ENCODE results near the gene NPAT.
"Not testable (repeated sequence)": the region's sequence is repeated elsewhere in the genome, so short reads cannot be mapped to it uniquely, and the experiment has no call there.

The NPAT gene

DNA sequence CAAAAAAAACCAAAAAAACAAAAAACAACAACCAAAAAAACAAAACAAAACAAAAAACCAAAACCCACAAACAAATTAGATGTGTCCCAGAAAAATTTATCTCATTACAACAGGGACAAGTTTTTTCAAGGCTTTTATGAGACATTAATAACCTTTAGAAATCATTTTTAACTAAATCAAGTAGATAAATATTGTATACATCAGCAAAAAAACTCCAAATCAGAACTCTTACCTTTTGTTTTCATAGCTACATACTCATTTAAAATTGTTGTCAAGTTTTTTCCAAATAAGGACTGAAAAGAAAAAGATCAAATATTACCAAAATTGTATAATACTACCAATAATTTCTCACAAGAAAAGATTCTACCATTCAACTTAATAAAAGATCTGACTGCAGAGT lies 28.7 kb downstream of the NPAT start:
- H3K9me3 Mint-ChIP-seq = no peaks in the 10 kb centered on the region
- ATAC-seq (replicated peaks; ENCODE audit: extremely low read depth, poor library complexity, severe bottlenecking) = no peak
- no peaks in the 10 kb centered on the region for H3K27me3 Mint-ChIP-seq
- no peak overlapping the region for H3K27ac Mint-ChIP-seq (ENCODE audit: low read depth)
- no peak overlapping the region for H3K4me3 Mint-ChIP-seq
- peaks cover 12% of the 10 kb centered on the region for H3K4me1 Mint-ChIP-seq
- H3K36me3 Mint-ChIP-seq (ENCODE audit: insufficient read depth) = peaks cover 54% of the 10 kb centered on the region
- DNase-seq (ENCODE audit: low spot score in 2 of 2) = no peak

DNA sequence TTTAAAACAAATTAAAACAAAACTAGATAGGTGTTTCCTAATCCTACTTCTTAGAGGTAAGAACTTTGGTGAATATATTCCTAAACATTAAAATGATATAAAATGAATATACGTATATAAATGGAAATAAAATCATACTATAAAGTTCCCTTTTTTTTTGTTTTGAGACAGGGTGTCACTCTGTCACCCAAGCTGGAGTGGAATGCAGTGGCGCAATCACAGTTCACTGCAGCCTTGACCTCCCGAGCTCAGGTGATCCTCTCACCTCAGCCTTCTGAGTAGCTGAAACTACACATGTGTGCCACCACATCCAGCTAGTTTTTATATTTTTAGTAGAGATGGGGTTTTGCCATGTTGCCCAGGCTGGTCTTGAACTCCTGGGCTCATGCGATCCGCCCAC lies 44.9 kb downstream of the NPAT start:
- H3K4me1 Mint-ChIP-seq = peaks cover 11% of the 10 kb centered on the region
- no peaks in the 10 kb centered on the region for H3K9me3 Mint-ChIP-seq
- ATAC-seq (replicated peaks; ENCODE audit: extremely low read depth, poor library complexity, severe bottlenecking) (no peak), DNase-seq (ENCODE audit: low spot score in 2 of 2) (no peak)
- peaks cover 72% of the 10 kb centered on the region for H3K36me3 Mint-ChIP-seq (ENCODE audit: insufficient read depth)
- H3K4me3 Mint-ChIP-seq = no peak overlapping the region
- no peak overlapping the region for H3K27ac Mint-ChIP-seq (ENCODE audit: low read depth)
- no peaks in the 10 kb centered on the region for H3K27me3 Mint-ChIP-seq

DNA sequence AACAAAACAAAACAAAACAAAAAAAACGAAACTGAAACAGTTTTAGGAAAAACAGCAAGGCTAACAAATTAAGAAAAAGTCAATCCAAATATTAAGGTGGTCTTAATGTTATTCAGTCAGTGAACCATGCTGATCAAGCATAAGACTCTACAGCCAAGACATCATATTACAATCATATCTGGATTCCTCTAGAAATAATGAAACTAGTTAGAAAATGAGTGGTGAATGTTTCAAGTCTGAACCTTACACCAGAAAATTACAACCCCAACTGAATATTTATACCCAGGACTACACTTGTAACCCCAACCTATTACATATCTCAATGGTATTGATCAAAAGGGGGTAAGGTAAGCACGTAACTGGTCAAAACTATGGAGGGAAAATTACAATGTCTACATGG lies 52.3 kb downstream of the NPAT start:
- H3K4me1 Mint-ChIP-seq = peaks cover 23% of the 10 kb centered on the region
- ATAC-seq (replicated peaks; ENCODE audit: extremely low read depth, poor library complexity, severe bottlenecking) (no peak), DNase-seq (ENCODE audit: low spot score in 2 of 2) (no peak)
- peak overlapping the region; percentile 55 for H3K4me3 Mint-ChIP-seq
- peak overlapping the region; percentile 90 for H3K27ac Mint-ChIP-seq (ENCODE audit: low read depth)
- H3K9me3 Mint-ChIP-seq = no peaks in the 10 kb centered on the region
- H3K36me3 Mint-ChIP-seq (ENCODE audit: insufficient read depth) = peaks cover 70% of the 10 kb centered on the region
- H3K27me3 Mint-ChIP-seq = no peaks in the 10 kb centered on the region

DNA sequence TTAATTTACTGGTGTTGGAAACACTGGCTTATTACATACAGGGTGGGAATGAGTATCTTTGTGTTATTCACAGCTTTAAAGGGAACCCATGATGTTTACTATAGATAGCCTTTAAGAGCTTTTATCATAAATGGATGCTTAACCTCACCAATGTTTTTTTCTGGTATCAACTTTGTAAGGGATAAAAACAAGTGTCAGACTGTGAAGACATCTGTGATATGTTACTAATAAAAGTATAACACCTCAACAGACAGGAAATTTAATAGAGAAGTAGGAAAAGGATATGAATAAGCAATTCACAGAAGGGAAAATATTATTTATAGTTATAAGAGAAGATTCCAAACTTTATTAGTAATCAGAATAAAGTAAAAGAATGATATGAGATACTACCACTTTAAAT lies 54.8 kb downstream of the NPAT start:
- peaks cover 52% of the 10 kb centered on the region for H3K36me3 Mint-ChIP-seq (ENCODE audit: insufficient read depth)
- peaks cover 22% of the 10 kb centered on the region for H3K4me1 Mint-ChIP-seq
- ATAC-seq (replicated peaks; ENCODE audit: extremely low read depth, poor library complexity, severe bottlenecking) (no peak), DNase-seq (ENCODE audit: low spot score in 2 of 2) (no peak)
- H3K4me3 Mint-ChIP-seq = no peak overlapping the region
- no peaks in the 10 kb centered on the region for H3K27me3 Mint-ChIP-seq
- no peaks in the 10 kb centered on the region for H3K9me3 Mint-ChIP-seq
- peak overlapping the region; percentile 75 for H3K27ac Mint-ChIP-seq (ENCODE audit: low read depth)

DNA sequence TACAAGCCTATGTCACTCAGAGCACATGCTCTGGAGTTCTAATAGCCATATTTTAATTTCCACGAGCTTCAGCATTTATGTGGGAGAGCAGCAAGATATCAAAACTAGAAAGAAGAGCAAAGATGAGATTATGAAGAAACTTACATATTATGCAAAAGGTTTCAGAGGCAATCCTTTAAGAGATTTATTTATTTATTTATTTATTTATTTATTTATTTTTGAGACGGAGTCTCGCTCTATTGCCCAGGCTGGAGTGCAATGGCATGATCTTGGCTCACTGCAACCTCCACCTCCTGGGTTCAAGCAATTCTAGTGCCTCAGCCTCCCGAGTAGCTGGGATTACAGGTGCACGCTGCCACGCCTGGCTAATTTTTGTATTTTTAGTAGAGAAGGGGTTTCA lies 59.6 kb downstream of the NPAT start:
- H3K27me3 Mint-ChIP-seq; H3K4me3 Mint-ChIP-seq; H3K27ac Mint-ChIP-seq (ENCODE audit: low read depth); H3K4me1 Mint-ChIP-seq; H3K9me3 Mint-ChIP-seq; DNase-seq (ENCODE audit: low spot score in 2 of 2); ATAC-seq (replicated peaks; ENCODE audit: extremely low read depth, poor library complexity, severe bottlenecking): not testable (repeated sequence)
- peaks cover 31% of the 10 kb centered on the region for H3K36me3 Mint-ChIP-seq (ENCODE audit: insufficient read depth)

DNA sequence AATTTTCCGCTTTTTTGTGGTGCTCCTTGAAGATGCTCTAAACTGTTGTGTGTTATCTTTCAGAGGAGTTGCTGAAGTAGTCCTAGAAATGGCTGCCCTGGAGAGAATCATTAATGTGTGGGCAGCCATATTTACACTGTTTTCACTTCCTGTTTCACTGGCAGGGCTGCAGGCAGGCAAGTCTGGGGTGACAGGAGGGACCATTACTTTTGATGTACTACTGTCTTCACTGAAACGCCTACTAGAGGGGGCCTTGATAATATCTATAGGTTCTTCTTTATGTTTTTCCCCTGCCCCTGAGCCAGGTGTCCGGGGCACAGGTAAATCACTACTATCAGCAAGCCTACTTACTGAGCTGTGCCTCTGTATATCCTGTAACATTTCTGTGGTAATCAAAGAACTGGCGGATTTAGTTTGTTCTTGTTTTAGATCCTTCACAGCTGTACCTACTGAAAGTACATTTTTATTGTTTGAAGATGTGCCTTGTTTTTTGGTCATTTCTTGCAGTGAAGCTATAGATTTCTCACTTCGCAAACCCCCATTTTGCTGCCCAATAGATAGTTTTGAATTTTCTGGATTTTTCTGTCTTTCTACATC lies 61.4 kb downstream of the NPAT start:
- Mint-ChIP-seq H3K27me3 (no peaks in the 10 kb centered on the region), H3K4me3 (no peak overlapping the region), H3K9me3 (no peaks in the 10 kb centered on the region), H3K4me1 (no peaks in the 10 kb centered on the region), H3K36me3 (ENCODE audit: insufficient read depth) (peaks cover 24% of the 10 kb centered on the region), H3K27ac (ENCODE audit: low read depth) (peak overlapping the region; percentile 27)
- DNase-seq (ENCODE audit: low spot score in 2 of 2) = no peak
- ATAC-seq (replicated peaks; ENCODE audit: extremely low read depth, poor library complexity, severe bottlenecking) = no peak

DNA sequence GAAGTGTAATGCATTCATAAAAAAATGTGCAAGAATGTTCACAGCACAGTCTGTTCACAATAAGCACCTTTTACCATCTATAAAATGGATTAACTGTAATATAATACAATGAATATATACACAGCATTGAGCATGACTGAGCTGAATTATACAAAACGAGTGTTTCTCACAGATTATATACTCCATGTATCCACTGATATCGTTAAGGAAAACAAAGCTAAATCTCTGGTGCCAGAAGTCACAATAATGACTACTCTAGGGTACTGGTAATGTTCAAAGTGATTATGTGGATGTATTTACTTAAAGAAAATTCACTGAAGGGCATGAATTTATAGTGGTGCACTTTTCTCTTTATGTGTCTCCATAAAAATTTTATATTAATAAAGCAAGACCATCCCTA lies 67.8 kb downstream of the NPAT start:
- H3K4me1 Mint-ChIP-seq = peaks cover 5% of the 10 kb centered on the region

DNA sequence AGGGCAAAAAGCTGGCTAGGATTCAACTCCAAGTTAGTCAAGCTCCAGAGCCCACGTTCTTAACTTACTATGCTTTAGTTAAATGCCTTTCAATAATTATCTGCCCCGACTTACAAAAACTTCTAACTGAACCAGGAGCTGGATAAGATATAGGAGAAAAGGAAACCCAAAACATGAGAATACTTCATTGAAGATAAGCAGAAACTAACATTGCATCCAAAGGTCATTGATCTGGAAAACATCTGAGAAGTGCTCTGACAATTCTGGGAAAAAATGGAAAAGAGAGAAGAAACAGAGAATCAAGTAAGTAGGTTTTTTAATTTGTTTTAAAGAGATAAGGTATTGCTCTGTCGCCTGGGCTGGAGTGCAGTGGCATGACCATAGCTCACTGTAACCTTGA lies 73.9 kb downstream of the NPAT start:
- ATAC-seq (replicated peaks; ENCODE audit: extremely low read depth, poor library complexity, severe bottlenecking) = no peak
- Mint-ChIP-seq H3K27ac (ENCODE audit: low read depth) (no peak overlapping the region), H3K36me3 (ENCODE audit: insufficient read depth) (peaks cover 69% of the 10 kb centered on the region), H3K4me1 (peaks cover 12% of the 10 kb centered on the region), H3K27me3 (no peaks in the 10 kb centered on the region), H3K9me3 (no peaks in the 10 kb centered on the region), H3K4me3 (no peak overlapping the region)
- DNase-seq (ENCODE audit: low spot score in 2 of 2) = no peak

More for the DNA sequence above, 67.8 kb downstream of the NPAT start:
- H3K27ac Mint-ChIP-seq (ENCODE audit: low read depth) = peak overlapping the region; percentile 82
- H3K27me3 Mint-ChIP-seq = no peaks in the 10 kb centered on the region
- peaks cover 57% of the 10 kb centered on the region for H3K36me3 Mint-ChIP-seq (ENCODE audit: insufficient read depth)
- H3K4me3 Mint-ChIP-seq = no peak overlapping the region
- DNase-seq (ENCODE audit: low spot score in 2 of 2) (no peak), ATAC-seq (replicated peaks; ENCODE audit: extremely low read depth, poor library complexity, severe bottlenecking) (no peak)
- H3K9me3 Mint-ChIP-seq = no peaks in the 10 kb centered on the region

DNA sequence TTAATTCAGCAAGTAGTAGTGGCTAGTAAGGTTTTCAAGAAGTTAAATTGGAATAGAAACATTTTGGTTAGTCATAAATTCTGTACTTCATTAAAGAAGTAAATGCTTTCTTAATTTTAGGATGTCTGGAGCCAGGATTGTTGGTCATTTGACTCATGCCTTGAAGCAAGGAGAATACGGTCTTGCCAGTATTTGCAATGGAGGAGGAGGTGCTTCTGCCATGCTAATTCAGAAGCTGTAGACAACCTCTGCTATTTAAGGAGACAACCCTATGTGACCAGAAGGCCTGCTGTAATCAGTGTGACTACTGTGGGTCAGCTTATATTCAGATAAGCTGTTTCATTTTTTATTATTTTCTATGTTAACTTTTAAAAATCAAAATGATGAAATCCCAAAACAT lies 75.3 kb downstream of the NPAT start:
- peaks cover 63% of the 10 kb centered on the region for H3K36me3 Mint-ChIP-seq (ENCODE audit: insufficient read depth)
- DNase-seq (ENCODE audit: low spot score in 2 of 2) = no peak

DNA sequence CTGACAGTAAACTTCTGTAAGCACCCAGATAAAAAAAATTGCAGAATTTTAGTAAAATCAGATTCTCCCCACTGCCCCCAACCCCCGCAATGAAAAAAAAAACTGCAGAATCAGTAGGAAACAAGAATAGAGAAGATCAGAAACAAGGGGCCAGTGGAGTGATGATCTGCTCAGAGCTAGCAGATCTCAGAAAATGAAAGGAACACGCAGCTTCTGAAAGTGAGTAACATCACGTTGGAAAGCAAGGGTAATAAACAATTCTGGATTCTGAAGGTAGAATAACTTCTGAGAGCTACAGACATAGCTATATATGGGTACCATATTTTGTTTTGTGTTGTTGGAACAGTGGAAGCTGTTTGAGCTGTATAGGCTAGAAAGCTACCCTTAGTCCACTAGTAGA lies 77.8 kb downstream of the NPAT start:
- Mint-ChIP-seq H3K36me3 (ENCODE audit: insufficient read depth) (peaks cover 50% of the 10 kb centered on the region), H3K4me1 (peaks cover 12% of the 10 kb centered on the region), H3K27ac (ENCODE audit: low read depth) (peak overlapping the region; percentile 68), H3K4me3 (no peak overlapping the region), H3K27me3 (no peaks in the 10 kb centered on the region), H3K9me3 (no peaks in the 10 kb centered on the region)
- no peak for ATAC-seq (replicated peaks; ENCODE audit: extremely low read depth, poor library complexity, severe bottlenecking)
- DNase-seq (ENCODE audit: low spot score in 2 of 2) = no peak

More for the DNA sequence above, 75.3 kb downstream of the NPAT start:
- peaks cover 12% of the 10 kb centered on the region for H3K4me1 Mint-ChIP-seq
- H3K27ac Mint-ChIP-seq (ENCODE audit: low read depth) = no peak overlapping the region
- H3K4me3 Mint-ChIP-seq = no peak overlapping the region
- no peaks in the 10 kb centered on the region for H3K9me3 Mint-ChIP-seq
- no peak for ATAC-seq (replicated peaks; ENCODE audit: extremely low read depth, poor library complexity, severe bottlenecking)
- H3K27me3 Mint-ChIP-seq = no peaks in the 10 kb centered on the region

DNA sequence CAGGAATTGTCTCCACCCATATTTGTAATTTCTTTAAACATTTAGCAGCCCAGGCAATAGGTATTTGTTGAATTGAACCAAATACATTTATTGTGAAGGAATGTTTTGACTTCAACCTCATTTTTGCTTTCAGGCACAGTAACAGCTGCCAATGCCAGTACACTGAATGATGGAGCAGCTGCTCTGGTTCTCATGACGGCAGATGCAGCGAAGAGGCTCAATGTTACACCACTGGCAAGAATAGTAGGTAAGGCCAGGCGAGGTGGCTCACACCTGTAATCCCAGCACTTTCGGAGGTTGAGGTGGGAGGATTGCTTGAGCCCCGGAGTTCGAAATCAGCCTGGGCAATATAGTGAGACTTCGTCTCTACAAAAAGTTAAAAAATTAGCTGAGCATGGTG lies 80.1 kb downstream of the NPAT start:
- Mint-ChIP-seq H3K36me3 (ENCODE audit: insufficient read depth) (peaks cover 41% of the 10 kb centered on the region), H3K9me3 (no peaks in the 10 kb centered on the region), H3K4me3 (no peak overlapping the region), H3K27ac (ENCODE audit: low read depth) (no peak overlapping the region), H3K4me1 (peaks cover 13% of the 10 kb centered on the region), H3K27me3 (no peaks in the 10 kb centered on the region)
- DNase-seq (ENCODE audit: low spot score in 2 of 2) = no peak
- no peak for ATAC-seq (replicated peaks; ENCODE audit: extremely low read depth, poor library complexity, severe bottlenecking)

DNA sequence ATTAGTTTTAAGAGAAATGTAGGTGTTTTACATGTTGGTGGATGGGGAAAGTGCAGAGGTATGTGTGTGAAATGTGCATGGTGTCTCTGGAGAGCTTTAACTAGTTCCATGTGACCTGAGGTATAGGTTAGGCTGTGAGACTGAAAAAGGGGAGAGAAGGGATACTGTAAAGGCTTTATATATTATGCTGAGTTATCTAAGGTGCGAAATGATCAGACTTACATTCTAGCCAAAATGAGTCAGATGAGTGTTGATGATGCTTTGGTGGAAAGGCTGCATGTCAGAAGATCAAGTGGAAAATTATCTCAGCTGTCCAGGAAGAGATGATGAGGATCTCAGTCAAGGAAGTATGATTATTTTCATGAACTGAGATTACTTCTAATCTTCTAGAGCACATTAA lies 85.2 kb downstream of the NPAT start:
- ATAC-seq (replicated peaks; ENCODE audit: extremely low read depth, poor library complexity, severe bottlenecking) (no peak), DNase-seq (ENCODE audit: low spot score in 2 of 2) (no peak)
- Mint-ChIP-seq H3K36me3 (ENCODE audit: insufficient read depth) (peaks cover 38% of the 10 kb centered on the region), H3K27me3 (no peaks in the 10 kb centered on the region), H3K4me3 (no peak overlapping the region), H3K4me1 (peaks cover 5% of the 10 kb centered on the region), H3K27ac (ENCODE audit: low read depth) (peak overlapping the region; percentile 1), H3K9me3 (no peaks in the 10 kb centered on the region)

DNA sequence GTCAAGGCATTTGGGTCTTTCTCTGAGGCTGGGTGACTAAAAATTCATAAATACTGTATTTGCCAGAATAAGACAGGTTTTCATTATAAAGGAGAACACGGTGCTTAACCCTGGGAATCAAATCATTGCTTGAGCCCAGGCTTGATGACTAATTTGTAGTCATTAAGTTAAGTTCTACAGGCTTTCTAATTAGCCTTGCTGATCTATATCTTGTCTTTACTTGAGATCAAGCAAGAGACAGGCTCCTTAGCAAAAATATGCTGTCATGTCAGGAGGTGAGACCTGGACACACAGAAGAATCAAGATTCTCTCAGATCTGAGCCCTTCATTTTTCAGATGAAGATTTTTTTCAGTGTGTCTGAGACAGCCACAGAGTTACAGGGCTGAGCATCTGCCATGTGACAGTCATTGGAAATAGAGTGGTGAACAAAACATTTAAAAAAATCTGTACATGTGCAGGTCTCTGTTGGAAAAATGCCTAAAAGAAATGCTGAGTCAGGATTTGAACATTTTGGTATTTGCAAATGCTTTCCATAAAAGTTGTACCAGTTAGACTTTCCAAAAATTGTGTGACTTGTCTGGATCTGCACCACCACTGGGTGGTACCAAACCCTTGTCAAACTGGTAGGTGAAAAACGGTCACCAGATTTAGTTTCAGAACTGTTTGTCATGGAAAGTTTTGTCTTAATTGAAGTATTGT lies 86.4 kb downstream of the NPAT start:
- H3K36me3 Mint-ChIP-seq (ENCODE audit: insufficient read depth) = peaks cover 39% of the 10 kb centered on the region
- no peaks in the 10 kb centered on the region for H3K9me3 Mint-ChIP-seq
- peak overlapping the region; percentile 13 for H3K27ac Mint-ChIP-seq (ENCODE audit: low read depth)
- ATAC-seq (replicated peaks; ENCODE audit: extremely low read depth, poor library complexity, severe bottlenecking) = no peak
- no peak overlapping the region for H3K4me3 Mint-ChIP-seq
- peaks cover 5% of the 10 kb centered on the region for H3K4me1 Mint-ChIP-seq
- no peak for DNase-seq (ENCODE audit: low spot score in 2 of 2)
- no peaks in the 10 kb centered on the region for H3K27me3 Mint-ChIP-seq
